HG03342 (cell line): ENCODE measurements around the gene FEV.

Experiments
- ATAC-seq: cut with Tn5 transposase; IDR thresholded peaks from one replicate; pipeline ENCODE4 v1.9.1; 2021; ENCODE audit warnings: mild to moderate bottlenecking, moderate library complexity; ENCODE audit not compliant: unreplicated experiment

The FEV gene

DNA sequence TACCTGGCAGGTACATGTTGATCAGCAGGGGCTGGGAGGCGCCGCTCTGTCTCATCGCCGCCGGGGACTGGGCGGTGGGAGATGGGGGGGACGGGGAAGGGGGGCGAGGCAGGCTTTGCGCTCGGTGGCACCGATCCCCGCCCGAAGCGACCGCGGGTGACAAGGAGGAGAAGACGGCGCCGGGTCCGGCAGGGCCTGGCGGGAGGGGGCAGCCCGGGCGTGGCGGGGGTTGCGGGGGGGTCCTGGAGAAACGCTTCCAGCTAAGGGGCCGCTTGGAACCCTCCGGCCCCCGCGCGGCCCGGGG, at the start of gene FEV:
Gene FEV (minus strand): TSS at position 164 of the 304 bp plus-strand sequence. CDS start 109 bp downstream, at position 55.
- no peak for ATAC-seq

DNA sequence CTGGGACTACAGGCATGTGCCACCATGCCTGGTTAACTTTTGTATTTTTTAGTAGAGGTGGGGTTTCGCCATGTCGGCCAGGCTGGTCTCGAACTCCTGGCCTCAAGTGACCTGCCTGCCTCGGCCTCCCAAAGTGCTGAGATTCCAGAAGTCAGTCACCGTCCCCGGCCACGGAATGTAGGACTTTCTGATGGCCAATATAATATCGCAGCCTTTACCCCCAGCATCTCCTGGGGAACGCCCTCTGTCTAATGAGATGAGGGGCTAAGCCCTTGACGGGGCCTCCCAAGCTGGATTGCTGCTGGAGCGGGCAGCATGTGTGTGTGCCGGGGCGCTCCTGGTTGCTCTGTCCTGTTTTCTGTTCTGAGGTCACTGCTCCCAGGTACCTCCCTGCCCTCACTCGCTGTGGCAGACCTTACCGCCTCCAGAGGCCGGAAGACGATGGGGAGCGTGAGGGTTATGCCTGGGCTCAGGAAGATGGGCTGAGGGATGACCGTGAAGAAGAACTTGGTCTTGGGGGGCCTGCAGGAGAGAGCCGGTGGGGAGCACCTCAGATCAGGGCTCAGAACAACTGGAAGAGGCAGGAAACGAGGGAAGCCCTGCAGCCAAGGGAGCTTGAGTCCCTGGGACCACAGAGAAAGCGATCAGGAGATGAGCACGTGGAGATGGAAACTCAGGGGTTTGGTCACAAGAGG, 47.2 kb upstream of the FEV start:
- no peak for ATAC-seq

- ATAC-seq: no peak
Measured at GRCh38 chr2:219031005-219031738, 46.2 kb upstream of the FEV start.

- ATAC-seq: no peak
Measured at GRCh38 chr2:219030177-219030940, 45.4 kb upstream of the FEV start.

DNA sequence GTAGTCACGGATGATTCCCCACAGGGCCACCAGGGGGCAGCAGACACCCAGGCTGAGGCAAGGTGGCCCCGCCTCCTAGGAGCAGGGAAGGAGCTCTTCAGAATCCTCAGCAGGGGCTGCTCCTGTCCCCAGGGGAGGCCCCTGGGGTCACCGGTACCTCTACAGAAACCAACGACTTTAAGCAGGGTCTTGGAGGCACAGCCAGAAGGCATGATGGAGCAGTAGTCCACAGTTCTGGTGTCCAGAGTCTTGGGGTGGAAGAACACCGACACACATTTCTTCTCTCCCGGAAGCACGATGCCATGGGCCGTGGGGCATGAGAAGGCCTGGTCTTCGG, 44.8 kb upstream of the FEV start:
- peak; percentile 65 for ATAC-seq

DNA sequence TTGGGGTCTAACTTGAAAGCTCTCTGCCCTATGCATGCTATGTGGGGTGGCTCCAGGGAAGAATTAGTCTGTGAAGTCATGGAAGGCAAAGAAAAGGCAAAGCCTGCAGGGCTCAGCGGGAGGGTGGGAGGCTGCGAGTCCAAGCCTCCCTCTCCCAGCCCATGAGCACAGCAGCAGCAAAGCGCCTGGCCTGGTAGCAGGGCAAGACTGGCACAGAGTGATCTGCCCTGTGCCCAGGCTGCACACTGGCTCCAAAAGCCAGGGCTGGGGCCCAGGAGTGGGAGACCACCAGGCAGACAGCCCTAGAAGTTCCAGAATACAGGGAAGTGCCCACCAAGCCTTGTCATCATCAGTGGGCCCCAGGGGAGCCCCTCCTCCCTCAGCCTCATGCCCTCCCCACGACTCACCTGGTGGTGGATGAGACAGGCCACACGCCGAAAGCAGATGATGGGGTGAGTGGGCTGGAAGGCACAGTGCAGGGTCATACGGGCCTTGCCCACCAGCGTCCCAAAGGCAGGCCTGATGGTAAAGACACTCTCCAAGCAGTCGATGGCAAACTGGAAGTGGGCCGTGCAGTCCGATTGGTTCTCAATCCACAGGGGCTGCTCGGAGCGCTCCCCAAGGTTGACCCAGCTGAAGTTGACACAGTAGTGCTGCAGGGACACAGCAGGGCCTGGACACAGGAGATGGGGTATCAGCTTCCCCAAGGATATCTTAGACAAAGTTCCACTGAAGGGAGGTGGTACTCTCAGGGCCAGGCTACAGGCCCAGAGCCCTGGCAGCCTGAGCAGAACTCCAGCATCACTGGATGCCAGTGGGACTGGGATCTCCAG, 44.2 kb upstream of the FEV start:
- no peak for ATAC-seq

- ATAC-seq: no peak
Measured at GRCh38 chr2:219028141-219028540, 43.2 kb upstream of the FEV start.

GRCh38 chr2:219027511-219028055, 42.6 kb upstream of the FEV start:
- ATAC-seq: no peak

DNA sequence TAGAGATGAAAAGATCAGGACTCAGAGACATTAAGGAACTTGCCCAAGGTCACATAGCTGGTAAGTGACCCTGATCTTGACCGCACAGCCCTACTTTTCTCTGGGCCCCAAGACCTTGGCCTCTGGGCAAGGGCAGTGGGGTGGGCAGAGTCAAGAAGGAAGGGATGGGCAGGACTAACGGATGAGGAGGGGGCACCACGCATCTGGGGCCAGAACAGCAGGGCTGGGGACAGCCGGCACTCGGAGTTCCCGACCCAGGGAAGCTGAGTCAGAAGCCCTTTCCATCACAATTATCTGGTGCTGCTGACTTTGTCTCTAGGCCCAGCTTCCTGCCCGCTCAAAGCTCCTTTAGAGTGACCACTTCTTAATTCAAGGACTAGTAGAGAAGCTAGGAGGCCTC, 42.0 kb upstream of the FEV start:
- ATAC-seq: no peak

DNA sequence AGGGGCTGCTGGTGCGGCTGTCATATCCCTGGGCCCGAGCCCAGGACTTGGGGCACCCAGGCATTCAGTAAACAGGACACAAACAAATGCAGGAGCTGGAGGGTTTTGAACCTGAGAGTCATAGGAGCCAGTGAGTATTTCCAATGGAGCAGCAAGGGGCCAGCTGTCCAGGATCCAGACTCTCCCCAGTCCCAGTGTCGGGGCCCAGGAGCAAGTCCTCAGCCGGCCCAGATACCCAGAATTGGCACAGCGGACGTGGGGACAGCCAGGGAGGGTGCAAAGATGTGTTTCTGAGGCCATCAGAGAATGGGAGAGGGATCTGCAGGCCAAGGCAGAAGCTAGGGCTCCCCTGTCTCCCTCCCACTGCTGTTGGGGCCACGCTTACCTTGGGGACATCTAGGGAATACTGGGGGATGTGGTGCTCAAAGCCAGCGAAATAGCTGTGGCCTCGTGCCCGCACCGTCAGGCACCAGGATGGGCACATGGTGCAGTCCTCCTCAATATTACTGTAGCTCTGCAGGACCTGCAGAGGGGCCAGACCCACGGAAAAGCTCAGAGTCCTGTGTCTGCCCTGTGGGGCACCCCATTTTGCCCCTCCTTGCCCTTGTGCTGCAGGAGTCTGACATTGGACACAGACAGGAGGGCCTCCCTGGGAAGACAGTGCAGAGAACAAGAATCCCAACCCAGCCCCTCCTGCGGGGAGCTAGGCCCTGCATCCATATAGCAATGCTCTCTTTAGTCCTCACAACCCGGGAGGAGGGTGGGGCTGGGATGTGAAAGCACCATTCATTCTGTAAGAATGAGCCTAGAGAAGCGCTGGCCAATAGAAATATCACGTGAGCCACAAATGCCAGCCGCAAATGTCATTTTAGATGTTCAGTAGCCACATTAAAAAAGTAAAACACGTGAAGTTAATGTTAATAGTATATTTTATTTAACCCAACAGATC, 40.9 kb upstream of the FEV start:
- ATAC-seq: no peak

DNA sequence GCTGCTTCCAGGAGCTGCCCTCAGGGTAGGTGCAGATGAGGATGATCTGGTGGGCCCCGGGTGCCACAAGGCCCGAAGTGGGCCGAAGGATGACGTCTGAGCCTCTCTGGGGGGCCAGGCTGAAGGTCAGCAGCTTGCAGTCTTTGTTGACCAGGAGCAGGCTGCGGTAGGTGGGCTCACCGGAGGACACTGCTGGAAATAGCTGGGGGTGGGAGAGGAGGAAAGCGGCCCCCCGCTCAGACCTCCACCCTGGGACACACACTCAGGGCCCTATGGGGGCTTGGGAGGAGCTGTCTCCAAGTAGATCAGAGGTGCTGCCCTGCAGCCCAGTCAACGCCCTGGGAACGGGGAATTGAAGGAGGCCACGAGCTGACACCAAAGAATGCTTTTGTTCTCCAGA, 39.1 kb upstream of the FEV start:
- ATAC-seq: no peak

- ATAC-seq: no peak
Measured at GRCh38 chr2:219023045-219023605, 38.1 kb upstream of the FEV start.

GRCh38 chr2:219022616-219023015, 37.6 kb upstream of the FEV start:
- no peak for ATAC-seq

GRCh38 chr2:219022041-219022440, 37.1 kb upstream of the FEV start:
- ATAC-seq: no peak

- no peak for ATAC-seq
Measured at GRCh38 chr2:219021591-219021990, 36.6 kb upstream of the FEV start.

GRCh38 chr2:219020604-219021365, 35.8 kb upstream of the FEV start:
- no peak for ATAC-seq

- no peak for ATAC-seq
Measured at GRCh38 chr2:219019436-219019835, 34.5 kb upstream of the FEV start.

DNA sequence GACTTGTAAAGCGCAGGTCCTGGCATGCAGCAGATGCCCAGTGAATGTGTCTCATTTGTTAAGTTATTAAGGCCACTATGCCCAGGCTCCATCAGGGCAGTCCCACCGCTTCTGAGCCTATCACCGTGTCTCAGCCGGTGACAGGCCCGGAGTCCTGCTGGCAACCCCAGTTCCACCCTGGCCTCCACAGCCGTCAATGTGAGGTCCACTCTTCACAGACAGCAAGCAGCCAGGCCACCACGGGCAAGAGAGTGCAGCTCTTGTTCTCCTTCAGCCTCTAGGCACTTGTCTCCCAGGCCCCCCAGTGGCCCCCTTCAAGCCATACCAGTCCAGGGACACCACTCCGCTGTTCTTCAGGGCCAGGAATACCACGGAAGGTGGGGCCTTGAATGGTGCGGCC, 33.7 kb upstream of the FEV start:
- no peak for ATAC-seq

DNA sequence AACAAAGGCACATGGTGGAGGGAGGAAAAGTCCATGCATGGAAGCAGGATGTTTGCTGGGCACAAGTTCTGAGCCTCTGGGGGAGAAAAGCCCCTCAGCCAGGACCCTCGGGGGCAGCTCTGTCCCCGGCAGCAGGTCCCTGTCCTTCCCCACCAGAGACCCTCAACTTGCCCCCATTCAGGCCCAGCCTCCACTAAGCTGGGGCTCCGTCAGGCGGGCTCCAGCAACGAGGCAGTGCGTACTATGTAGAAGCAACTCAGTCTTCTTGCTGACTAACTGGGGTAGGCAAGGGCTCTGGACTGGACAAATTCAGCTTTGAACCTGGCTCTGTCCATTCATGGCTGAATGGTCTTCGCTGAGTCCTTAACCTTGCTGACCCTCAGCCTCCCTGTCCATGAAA, 33.3 kb upstream of the FEV start:
- ATAC-seq: no peak
